Tibial nerve (tissue), 4 donors: ENCODE data around the gene MAPT. TPM values are rescaled to one million over a fixed set of nuclear protein-coding genes. Genes with fewer than 3 reads are reported as not detected.

Source experiments
- DNase-seq, 2 donors: peaks; one replicate each; pipeline ENCODE4 v3.0.0-alpha.2; 2019; ENCODE audit warnings: low spot score in 2 of 2
- H3K27ac ChIP-seq, 4 donors: fragments of 200-600 bp; sonication (generic) in 3 of 4; one replicate each; pipeline ENCODE4 v1.5.1; 2017 to 2019; ENCODE audit warnings: mild to moderate bottlenecking in 1 of 4
- H3K27me3 ChIP-seq, 2 donors: fragments of 200-600 bp; sonication (generic) in 1 of 2; one replicate each; pipeline versions ENCODE4 v1.5.1 to v1.6.0; 2017 to 2019
- H3K36me3 ChIP-seq, 3 donors: fragments of 200-600 bp; sonication (generic); one replicate each; pipeline ENCODE4 v1.5.1; 2018 to 2019
- H3K4me1 ChIP-seq, 4 donors: fragments of 200-600 bp; sonication (generic) in 3 of 4; one replicate each; pipeline ENCODE4 v1.5.1; 2017 to 2019
- H3K4me3 ChIP-seq, 4 donors: fragments of 200-600 bp; sonication (generic) in 3 of 4; one replicate each; pipeline ENCODE4 v1.5.1; 2017 to 2019; ENCODE audit warnings: mild to moderate bottlenecking in 1 of 4, moderate library complexity in 1 of 4
- H3K9me3 ChIP-seq, 4 donors: fragments of 200-600 bp; sonication (generic) in 3 of 4; one replicate each; pipeline ENCODE4 v1.5.1; 2017 to 2019
- CTCF ChIP-seq, 5 experiments: fragments of 200-600 bp in 3 of 5; fragments of 450-650 bp in 2 of 5; sonication (generic) in 3 of 5; IDR thresholded peaks; one replicate each; pipeline ENCODE4 v1.5.1; 2016 to 2019; ENCODE audit warnings: antibody characterized with exemption in 5 of 5, mild to moderate bottlenecking in 3 of 5, moderate library complexity in 2 of 5
- EP300 ChIP-seq, 2 donors: sonication (generic); formaldehyde crosslinking; IDR thresholded peaks; one replicate each; pipeline ENCODE4 v1.6.1; 2017; ENCODE audit warnings: antibody characterized with exemption in 2 of 2, mild to moderate bottlenecking in 1 of 2
- POLR2A ChIP-seq, 2 donors: fragments of 450-650 bp; IDR thresholded peaks; one replicate each; pipeline ENCODE4 v1.6.1; 2017; ENCODE audit warnings: antibody characterized with exemption in 2 of 2, mild to moderate bottlenecking in 2 of 2, moderate library complexity in 2 of 2
- whole genome bisulfite sequencing, 2 donors: methylation state at CpG; one replicate each; pipeline ENCODE4 v1.1.5; 2018; 5-methylcytosine and 5-hydroxymethylcytosine counted together
- total RNA-seq, 4 donors: library from RNA; depleted of rRNA; stranded (reverse); fragments of >200 nt; gene quantifications; one replicate each; pipeline ENCODE4 v1.1.0, GENCODE V29; 2016

The MAPT gene
- total RNA-seq, 4 donors from 2014 or later = 2.5 to 3.1 (median 2.8) TPM

DNA sequence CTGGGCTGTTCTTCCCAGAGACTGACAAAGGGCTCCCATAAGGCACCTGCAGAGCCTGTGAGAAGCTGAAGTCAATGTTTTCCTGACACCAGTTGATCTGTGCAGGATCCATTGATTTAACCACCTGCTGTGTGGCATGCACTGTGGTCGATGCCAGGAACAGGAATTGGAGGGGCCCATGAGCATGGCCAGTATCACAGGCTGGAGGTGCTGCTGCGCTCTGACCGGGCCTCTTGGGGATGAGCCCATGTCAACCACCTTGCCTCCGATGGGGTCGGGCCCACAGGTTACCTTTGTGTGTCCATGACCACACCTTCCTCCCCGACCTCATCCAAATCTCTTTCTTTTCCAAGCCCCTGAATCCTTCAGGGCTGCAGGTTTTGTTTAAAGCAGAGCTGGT lies 86.5 kb downstream of the MAPT start:
- H3K27me3 ChIP-seq = no peaks in the 10 kb centered on the region
- H3K9me3 ChIP-seq = no peaks in the 10 kb centered on the region
- no peak overlapping the region for H3K4me3 ChIP-seq
- H3K4me1 ChIP-seq = no peaks in the 10 kb centered on the region
- 83 to 87% methylated on average over 6 of the region's 6 CpGs for WGBS, 2 donors
- TF ChIP-seq POLR2A (IDR thresholded peaks at IDR 0.05) = no peak
- H3K36me3 ChIP-seq = peaks cover 0 to 6% (median 0%) of the 10 kb centered on the region in 3 donors
- DNase-seq = no peak
- H3K27ac ChIP-seq = no peak overlapping the region

- Histone ChIP-seq H3K27ac (no peak overlapping the region), H3K4me1 (no peaks in the 10 kb centered on the region), H3K9me3 (no peaks in the 10 kb centered on the region), H3K27me3 (no peaks in the 10 kb centered on the region), H3K4me3 (no peak overlapping the region), H3K36me3 (peaks cover 0 to 6% (median 0%) of the 10 kb centered on the region in 3 donors)
- TF ChIP-seq EP300 (IDR thresholded peaks at IDR 0.05) = no peak
- no peak for TF ChIP-seq CTCF (IDR thresholded peaks at IDR 0.05)
- TF ChIP-seq POLR2A (IDR thresholded peaks at IDR 0.05) = no peak
- DNase-seq = no peak
- WGBS, 2 donors = 87 to 88% methylated on average over 7 of the region's 7 CpGs
These were observed 87.0 kb downstream of the MAPT start for GRCh38 chr17:45981306-45981705.

- no peak overlapping the region for H3K4me3 ChIP-seq
- WGBS, 2 donors = 89 to 92% methylated on average over 20 to 37 of the region's 41 CpGs
These were observed 88.6 kb downstream of the MAPT start for GRCh38 chr17:45982791-45983613.

DNA sequence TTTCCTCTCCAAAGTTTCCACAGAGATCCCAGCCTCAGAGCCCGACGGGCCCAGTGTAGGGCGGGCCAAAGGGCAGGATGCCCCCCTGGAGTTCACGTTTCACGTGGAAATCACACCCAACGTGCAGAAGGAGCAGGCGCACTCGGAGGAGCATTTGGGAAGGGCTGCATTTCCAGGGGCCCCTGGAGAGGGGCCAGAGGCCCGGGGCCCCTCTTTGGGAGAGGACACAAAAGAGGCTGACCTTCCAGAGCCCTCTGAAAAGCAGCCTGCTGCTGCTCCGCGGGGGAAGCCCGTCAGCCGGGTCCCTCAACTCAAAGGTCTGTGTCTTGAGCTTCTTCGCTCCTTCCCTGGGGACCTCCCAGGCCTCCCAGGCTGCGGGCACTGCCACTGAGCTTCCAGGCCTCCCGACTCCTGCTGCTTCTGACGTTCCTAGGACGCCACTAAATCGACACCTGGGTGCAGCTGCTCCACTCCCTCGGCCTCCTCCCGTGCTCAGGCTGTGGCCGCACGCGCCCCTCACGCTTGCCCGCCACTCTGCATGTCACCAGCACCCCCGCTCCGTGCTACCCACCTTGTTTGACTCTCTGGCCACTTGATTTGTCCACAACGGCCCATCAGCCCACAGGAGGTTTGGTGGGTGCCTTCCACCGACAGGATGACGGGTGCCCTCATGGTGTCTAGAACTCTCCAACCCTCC lies 89.4 kb downstream of the MAPT start:
- TF ChIP-seq EP300 (IDR thresholded peaks at IDR 0.05) (no peak), POLR2A (IDR thresholded peaks at IDR 0.05) (no peak), CTCF (IDR thresholded peaks at IDR 0.05) (no peak)
- H3K36me3 ChIP-seq = peaks cover 0 to 6% (median 0%) of the 10 kb centered on the region in 3 donors
- H3K4me3 ChIP-seq = no peak overlapping the region
- 70 to 77% methylated on average over 30 to 31 of the region's 31 CpGs for WGBS, 2 donors
- no peak for DNase-seq
- H3K4me1 ChIP-seq = no peaks in the 10 kb centered on the region
- H3K9me3 ChIP-seq = no peaks in the 10 kb centered on the region
- H3K27me3 ChIP-seq = no peaks in the 10 kb centered on the region
- no peak overlapping the region for H3K27ac ChIP-seq

More at GRCh38 chr17:45982791-45983613, 88.6 kb downstream of the MAPT start:
- H3K4me1 ChIP-seq = no peaks in the 10 kb centered on the region
- DNase-seq = no peak
- H3K27ac ChIP-seq = no peak overlapping the region
- H3K9me3 ChIP-seq = no peaks in the 10 kb centered on the region
- H3K27me3 ChIP-seq = no peaks in the 10 kb centered on the region
- H3K36me3 ChIP-seq = peaks cover 0 to 6% (median 0%) of the 10 kb centered on the region in 3 donors
- TF ChIP-seq POLR2A (IDR thresholded peaks at IDR 0.05) (no peak), EP300 (IDR thresholded peaks at IDR 0.05) (no peak), CTCF (IDR thresholded peaks at IDR 0.05) (no peak)

GRCh38 chr17:45984368-45984767 lies 90.0 kb downstream of the MAPT start:
- no peak for DNase-seq
- WGBS, 2 donors = 84 to 95% methylated on average over 5 of the region's 5 CpGs
- H3K9me3 ChIP-seq = no peaks in the 10 kb centered on the region

More at GRCh38 chr17:45984368-45984767, 90.0 kb downstream of the MAPT start:
- no peak for TF ChIP-seq POLR2A (IDR thresholded peaks at IDR 0.05)
- no peak for TF ChIP-seq EP300 (IDR thresholded peaks at IDR 0.05)
- TF ChIP-seq CTCF (IDR thresholded peaks at IDR 0.05) = no peak
- Histone ChIP-seq H3K27me3 (no peaks in the 10 kb centered on the region), H3K4me1 (no peaks in the 10 kb centered on the region), H3K4me3 (no peak overlapping the region), H3K27ac (no peak overlapping the region), H3K36me3 (peaks cover 0 to 6% (median 0%) of the 10 kb centered on the region in 3 donors)
